ENCODE data around the gene REXO4. TPM values are rescaled to one million over a fixed set of nuclear protein-coding genes. Genes with fewer than 3 reads are reported as not detected.

REXO4 gene
- total and polyA plus RNA-seq, 10 of the 15 experiments (the other 5 are each of a cell fraction or from before 2014, with no cell fraction given): 2.7 to 43.9 (median 30.5) TPM

DNA sequence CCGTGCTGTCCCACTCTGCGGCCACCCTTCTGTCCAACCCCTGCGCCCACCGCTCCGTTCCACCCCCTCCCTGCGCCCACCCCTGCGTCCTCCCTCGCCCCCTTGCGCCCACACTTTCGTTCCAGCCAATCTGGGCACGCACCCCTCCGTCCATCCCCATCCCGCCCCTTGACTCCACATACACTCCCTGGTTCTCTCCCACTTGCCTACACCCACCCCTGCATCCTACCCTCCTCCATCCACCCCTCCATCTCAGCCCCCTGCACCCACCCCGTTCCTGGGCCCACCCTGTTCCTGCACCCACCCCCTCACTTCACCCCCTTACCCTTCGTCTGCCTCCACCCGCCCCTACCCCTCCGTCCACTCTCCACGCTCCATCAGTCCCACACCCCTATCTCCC lies 11.4 kb upstream of the REXO4 start:
- no peak for FAIRE-seq
- 0% methylated on average over 6 of the region's 18 CpGs for WGBS (ENCODE audit: insufficient coverage, insufficient replicate concordance, low lambda C conversion rate, missing lambda C conversion rate)
- Histone ChIP-seq H2AFZ (ENCODE audit: control insufficient read depth, low read depth, low read length) (no peak overlapping the region), H3K4me2 (ENCODE audit: control insufficient read depth, insufficient read depth) (no peak overlapping the region), H4K20me1 (ENCODE audit: control insufficient read depth, insufficient read depth) (no peaks in the 10 kb centered on the region), H3K4me1 (ENCODE audit: control insufficient read depth, insufficient read depth, low read length) (no peaks in the 10 kb centered on the region), H3K27ac (ENCODE audit: control insufficient read depth, insufficient read depth) (no peak overlapping the region), H3K4me3 (no peak overlapping the region), H3K79me2 (ENCODE audit: control insufficient read depth, insufficient read depth, low read length) (no peaks in the 10 kb centered on the region), H3K9me3 (replicated peaks; ENCODE audit: control insufficient read depth, insufficient read depth, low read length) (no peaks in the 10 kb centered on the region; the same call in 2 of the 3 replicates), H3K9ac (ENCODE audit: control insufficient read depth, insufficient read depth, low read length) (no peak overlapping the region), H3K27me3 (replicated peaks in 1 of 2; ENCODE audit: control insufficient read depth in 2 of 2, insufficient read depth in 2 of 2, low read length in 1 of 2) (no peaks in the 10 kb centered on the region; a peak in 1 of 4 replicates), H3K36me3 (ENCODE audit: control insufficient read depth in 2 of 2, insufficient read depth in 2 of 2, low read length in 1 of 2) (no peaks in the 10 kb centered on the region)
- in situ Hi-C loops (cut with MboI): no loop called here
- CTCF ChIA-PET: no interaction called here
- ATAC-seq: no peak
- intact Hi-C loops (cut with micrococcal nuclease; ENCODE audit: unreplicated experiment): no loop called here
- POLR2A ChIA-PET: no interaction called here
- SMC1A ChIA-PET (ENCODE audit: uncharacterized antibody, unreplicated experiment): no interaction called here
- RAD21 ChIA-PET (ENCODE audit: unreplicated experiment): no interaction called here
- BruUV-seq (replicated peaks): no TSS peak
- DNase-seq (ENCODE audit: low read depth, low spot score): no peak
- TF ChIP-seq, protein P1, sequence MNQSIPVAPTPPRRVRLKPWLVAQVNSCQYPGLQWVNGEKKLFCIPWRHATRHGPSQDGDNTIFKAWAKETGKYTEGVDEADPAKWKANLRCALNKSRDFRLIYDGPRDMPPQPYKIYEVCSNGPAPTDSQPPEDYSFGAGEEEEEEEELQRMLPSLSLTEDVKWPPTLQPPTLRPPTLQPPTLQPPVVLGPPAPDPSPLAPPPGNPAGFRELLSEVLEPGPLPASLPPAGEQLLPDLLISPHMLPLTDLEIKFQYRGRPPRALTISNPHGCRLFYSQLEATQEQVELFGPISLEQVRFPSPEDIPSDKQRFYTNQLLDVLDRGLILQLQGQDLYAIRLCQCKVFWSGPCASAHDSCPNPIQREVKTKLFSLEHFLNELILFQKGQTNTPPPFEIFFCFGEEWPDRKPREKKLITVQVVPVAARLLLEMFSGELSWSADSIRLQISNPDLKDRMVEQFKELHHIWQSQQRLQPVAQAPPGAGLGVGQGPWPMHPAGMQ (IDR thresholded peaks at IDR 0.05; ENCODE audit: borderline replicate concordance): no peak
- TF ChIP-seq IKZF2 (IDR thresholded peaks at IDR 0.05) (no peak), EP300 (IDR thresholded peaks at IDR 0.05; ENCODE audit: borderline replicate concordance in 1 of 2, control insufficient read depth in 1 of 2, low read depth in 2 of 2, low read length in 2 of 2) (no peak), KDM1A (IDR thresholded peaks at IDR 0.05; ENCODE audit: borderline replicate concordance) (no peak), MXI1 (IDR thresholded peaks at IDR 0.05; ENCODE audit: low read depth, low read length) (no peak), POLR2AphosphoS5 (IDR thresholded peaks at IDR 0.05; ENCODE audit: low read length) (no peak), NFYB (IDR thresholded peaks at IDR 0.05; ENCODE audit: insufficient read depth, low read depth, low read length) (no peak), DPF2 (IDR thresholded peaks at IDR 0.05) (no peak), TCF12 (IDR thresholded peaks at IDR 0.05; ENCODE audit: low read depth, low read length) (no peak), NR2F1 (conservative IDR thresholded peaks at IDR 0.05) (no peak)
- TF ChIP-seq, protein P2, sequence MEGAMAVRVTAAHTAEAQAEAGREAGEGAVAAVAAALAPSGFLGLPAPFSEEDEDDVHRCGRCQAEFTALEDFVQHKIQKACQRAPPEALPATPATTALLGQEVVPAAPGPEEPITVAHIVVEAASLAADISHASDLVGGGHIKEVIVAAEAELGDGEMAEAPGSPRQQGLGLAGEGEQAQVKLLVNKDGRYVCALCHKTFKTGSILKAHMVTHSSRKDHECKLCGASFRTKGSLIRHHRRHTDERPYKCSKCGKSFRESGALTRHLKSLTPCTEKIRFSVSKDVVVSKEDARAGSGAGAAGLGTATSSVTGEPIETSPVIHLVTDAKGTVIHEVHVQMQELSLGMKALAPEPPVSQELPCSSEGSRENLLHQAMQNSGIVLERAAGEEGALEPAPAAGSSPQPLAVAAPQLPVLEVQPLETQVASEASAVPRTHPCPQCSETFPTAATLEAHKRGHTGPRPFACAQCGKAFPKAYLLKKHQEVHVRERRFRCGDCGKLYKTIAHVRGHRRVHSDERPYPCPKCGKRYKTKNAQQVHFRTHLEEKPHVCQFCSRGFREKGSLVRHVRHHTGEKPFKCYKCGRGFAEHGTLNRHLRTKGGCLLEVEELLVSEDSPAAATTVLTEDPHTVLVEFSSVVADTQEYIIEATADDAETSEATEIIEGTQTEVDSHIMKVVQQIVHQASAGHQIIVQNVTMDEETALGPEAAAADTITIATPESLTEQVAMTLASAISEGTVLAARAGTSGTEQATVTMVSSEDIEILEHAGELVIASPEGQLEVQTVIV (IDR thresholded peaks at IDR 0.05; ENCODE audit: borderline replicate concordance, partially characterized antibody): no peak
- TF ChIP-seq, protein P3, sequence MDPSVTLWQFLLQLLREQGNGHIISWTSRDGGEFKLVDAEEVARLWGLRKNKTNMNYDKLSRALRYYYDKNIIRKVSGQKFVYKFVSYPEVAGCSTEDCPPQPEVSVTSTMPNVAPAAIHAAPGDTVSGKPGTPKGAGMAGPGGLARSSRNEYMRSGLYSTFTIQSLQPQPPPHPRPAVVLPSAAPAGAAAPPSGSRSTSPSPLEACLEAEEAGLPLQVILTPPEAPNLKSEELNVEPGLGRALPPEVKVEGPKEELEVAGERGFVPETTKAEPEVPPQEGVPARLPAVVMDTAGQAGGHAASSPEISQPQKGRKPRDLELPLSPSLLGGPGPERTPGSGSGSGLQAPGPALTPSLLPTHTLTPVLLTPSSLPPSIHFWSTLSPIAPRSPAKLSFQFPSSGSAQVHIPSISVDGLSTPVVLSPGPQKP (IDR thresholded peaks at IDR 0.05; ENCODE audit: low read depth, low read length): no peak
- TF ChIP-seq, protein P4, sequence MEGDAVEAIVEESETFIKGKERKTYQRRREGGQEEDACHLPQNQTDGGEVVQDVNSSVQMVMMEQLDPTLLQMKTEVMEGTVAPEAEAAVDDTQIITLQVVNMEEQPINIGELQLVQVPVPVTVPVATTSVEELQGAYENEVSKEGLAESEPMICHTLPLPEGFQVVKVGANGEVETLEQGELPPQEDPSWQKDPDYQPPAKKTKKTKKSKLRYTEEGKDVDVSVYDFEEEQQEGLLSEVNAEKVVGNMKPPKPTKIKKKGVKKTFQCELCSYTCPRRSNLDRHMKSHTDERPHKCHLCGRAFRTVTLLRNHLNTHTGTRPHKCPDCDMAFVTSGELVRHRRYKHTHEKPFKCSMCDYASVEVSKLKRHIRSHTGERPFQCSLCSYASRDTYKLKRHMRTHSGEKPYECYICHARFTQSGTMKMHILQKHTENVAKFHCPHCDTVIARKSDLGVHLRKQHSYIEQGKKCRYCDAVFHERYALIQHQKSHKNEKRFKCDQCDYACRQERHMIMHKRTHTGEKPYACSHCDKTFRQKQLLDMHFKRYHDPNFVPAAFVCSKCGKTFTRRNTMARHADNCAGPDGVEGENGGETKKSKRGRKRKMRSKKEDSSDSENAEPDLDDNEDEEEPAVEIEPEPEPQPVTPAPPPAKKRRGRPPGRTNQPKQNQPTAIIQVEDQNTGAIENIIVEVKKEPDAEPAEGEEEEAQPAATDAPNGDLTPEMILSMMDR (IDR thresholded peaks at IDR 0.05 in 2 of 3, conservative IDR thresholded peaks at IDR 0.05 in 1 of 3; ENCODE audit: control insufficient read depth in 2 of 3, extremely low read depth in 1 of 3, insufficient read depth in 1 of 3, low read depth in 3 of 3, low read length in 3 of 3): no peak
- TF ChIP-seq, protein P5, sequence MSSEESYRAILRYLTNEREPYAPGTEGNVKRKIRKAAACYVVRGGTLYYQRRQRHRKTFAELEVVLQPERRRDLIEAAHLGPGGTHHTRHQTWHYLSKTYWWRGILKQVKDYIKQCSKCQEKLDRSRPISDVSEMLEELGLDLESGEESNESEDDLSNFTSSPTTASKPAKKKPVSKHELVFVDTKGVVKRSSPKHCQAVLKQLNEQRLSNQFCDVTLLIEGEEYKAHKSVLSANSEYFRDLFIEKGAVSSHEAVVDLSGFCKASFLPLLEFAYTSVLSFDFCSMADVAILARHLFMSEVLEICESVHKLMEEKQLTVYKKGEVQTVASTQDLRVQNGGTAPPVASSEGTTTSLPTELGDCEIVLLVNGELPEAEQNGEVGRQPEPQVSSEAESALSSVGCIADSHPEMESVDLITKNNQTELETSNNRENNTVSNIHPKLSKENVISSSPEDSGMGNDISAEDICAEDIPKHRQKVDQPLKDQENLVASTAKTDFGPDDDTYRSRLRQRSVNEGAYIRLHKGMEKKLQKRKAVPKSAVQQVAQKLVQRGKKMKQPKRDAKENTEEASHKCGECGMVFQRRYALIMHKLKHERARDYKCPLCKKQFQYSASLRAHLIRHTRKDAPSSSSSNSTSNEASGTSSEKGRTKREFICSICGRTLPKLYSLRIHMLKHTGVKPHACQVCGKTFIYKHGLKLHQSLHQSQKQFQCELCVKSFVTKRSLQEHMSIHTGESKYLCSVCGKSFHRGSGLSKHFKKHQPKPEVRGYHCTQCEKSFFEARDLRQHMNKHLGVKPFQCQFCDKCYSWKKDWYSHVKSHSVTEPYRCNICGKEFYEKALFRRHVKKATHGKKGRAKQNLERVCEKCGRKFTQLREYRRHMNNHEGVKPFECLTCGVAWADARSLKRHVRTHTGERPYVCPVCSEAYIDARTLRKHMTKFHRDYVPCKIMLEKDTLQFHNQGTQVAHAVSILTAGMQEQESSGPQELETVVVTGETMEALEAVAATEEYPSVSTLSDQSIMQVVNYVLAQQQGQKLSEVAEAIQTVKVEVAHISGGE (CRISPR knock-in tag; IDR thresholded peaks at IDR 0.05): no peak

Measured in GM12878 (cell line).